ENCODE data around the gene ZC3H12C.

DNA sequence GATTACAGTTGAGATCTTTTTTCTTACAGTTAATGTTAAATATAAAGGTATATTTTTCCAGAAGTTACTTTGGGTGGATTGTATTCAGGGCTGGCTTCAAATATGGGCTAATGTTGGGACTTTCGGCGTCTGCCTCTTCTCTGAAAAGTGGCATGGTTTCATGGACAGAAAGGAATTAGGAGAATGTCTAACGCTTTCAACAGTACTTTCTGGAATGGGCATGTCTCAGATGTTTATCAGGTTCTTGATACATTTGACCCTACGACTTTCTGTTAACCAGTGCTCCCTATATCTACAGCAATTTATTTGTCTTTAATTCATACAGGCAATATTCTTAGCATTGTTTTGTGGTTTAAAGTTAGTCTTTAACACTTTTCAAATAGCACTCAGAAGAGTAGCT lies 33.7 kb downstream of the ZC3H12C start:
- TF ChIP-seq CTCF (conservative IDR thresholded peaks at IDR 0.05 in 1 of 2, IDR thresholded peaks at IDR 0.05 in 1 of 2; ENCODE audit: extremely low read depth in 1 of 2, insufficient read depth in 1 of 2, low read depth in 1 of 2, low read length in 2 of 2): no peak
- TF ChIP-seq EZH2 (IDR thresholded peaks at IDR 0.05; ENCODE audit: borderline replicate concordance, low read length): no peak

All from mammary epithelial cell (primary cell).